GM19372 (cell line): Measurements from ENCODE around the gene TSPAN33.
"Not testable (repeated sequence)": the region's sequence is repeated elsewhere in the genome, so short reads cannot be mapped to it uniquely, and the experiment has no call there.

ENCODE experiments used
- ATAC-seq: cut with Tn5 transposase; IDR thresholded peaks from one replicate; pipeline ENCODE4 v1.9.1; 2021; ENCODE audit warnings: mild to moderate bottlenecking, low read depth, moderate library complexity; ENCODE audit not compliant: unreplicated experiment

TSPAN33 gene

DNA sequence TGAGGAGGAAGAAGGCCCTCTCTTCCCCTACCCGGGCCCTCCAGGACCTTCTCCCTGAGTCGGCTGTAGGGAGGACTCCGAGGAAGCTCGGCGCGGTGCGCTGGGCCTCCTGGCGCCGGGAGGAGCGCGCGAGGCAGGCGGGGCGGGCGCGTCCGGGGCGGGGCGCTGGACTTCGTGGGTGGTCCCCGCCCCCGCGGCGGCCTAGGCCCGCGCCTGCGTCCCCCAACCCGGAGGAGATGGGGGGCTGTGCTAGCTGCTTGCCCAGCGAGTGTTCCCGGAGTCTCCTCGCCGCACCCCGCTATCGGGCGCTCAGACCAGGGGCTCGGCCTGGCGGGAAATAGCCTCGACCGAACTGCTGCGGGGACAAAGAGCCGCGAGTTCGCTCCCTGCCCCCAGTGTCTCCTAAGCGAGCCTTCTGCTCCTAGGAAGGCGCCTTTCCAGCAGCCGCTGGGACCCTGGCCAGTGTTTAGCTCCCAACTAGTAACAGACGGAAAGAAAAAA, 24.7 kb downstream of the TSPAN33 start:
- no peak for ATAC-seq

GRCh38 chr7:129169686-129170440, 25.4 kb downstream of the TSPAN33 start:
- ATAC-seq, result no peak

DNA sequence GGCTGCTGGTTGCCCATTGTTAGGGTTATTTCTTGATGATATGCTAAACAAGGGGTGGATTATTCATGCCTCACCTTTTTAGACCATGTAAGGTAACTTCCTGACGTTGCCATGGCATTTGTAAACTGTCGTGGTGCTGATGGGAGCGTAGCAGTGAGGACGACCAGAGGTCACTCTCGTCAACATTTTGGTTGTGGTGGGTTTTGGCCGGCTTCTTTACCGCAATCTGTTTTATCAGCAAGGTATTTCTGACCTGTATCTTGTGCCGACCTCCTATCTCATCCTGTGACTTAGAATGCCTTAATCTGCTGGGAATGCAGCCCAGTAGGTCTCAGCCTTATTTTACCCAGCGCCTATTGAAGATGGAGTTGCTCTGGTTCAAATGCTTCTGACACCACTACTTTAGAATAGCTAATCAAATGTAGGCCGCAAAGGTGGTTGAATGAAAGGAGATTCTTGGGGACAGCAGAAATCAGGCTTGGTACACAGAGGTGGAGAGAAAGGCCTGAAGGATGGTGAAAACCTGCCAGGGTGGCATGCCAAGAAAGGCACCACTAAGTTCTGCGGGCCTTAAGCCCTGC, 26.0 kb downstream of the TSPAN33 start:
- no peak for ATAC-seq

DNA sequence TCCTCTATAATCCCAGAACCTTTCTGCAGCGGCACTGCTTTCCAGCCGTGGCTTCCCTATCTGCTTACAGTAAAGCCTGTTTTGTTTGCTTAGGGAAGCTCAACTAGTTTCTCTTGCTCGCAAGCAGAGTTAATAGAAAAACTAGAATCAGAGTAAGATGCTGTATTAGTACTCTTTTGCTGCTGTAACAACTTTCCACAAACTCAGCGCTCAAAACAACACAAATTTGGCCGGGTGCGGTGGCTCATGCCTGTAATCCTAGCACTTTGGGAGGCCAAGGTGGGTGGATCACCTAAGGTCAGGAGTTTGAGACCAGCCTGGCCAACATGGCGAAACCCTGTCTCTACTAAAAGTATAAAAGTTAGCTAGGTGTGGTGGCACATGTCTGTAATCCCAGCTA, 29.4 kb downstream of the TSPAN33 start:
- ATAC-seq, result not testable (repeated sequence)

- no peak for ATAC-seq
Observed at GRCh38 chr7:129176916-129177710, 32.6 kb downstream of the TSPAN33 start.

DNA sequence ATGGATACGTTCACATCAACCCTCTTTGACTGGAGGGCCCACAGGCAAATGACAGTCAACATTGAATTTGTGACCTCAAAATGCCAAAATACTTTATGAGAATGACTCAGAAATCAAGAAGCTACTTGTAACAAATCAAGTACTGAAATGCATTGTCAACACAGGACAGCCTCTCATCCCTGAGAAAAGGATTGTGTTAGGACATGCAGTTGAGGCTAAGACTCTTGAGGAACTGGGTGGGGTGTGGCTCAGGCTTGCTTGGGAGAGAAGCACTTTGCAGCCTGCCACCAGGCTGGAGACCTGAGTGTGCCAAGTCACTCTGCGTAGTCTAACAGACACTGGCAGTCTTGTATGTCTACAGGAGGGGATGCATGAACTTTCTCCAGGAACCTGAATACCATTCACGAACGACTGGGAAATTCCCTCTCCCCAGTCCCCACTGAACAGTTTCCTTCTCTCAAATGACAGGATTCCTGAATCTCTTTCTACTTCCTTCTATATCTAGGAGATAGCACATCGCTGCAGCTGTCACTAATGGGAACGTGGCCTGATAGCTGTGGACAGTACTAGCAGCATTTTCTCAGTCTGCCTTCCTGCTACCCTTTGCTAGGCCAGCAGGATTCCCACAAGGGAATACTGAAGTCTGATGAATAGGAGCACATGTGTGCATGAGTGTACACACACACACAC, 40.6 kb downstream of the TSPAN33 start:
- ATAC-seq, result no peak

- ATAC-seq, result no peak
Observed at GRCh38 chr7:129186749-129187260, 42.3 kb downstream of the TSPAN33 start.

DNA sequence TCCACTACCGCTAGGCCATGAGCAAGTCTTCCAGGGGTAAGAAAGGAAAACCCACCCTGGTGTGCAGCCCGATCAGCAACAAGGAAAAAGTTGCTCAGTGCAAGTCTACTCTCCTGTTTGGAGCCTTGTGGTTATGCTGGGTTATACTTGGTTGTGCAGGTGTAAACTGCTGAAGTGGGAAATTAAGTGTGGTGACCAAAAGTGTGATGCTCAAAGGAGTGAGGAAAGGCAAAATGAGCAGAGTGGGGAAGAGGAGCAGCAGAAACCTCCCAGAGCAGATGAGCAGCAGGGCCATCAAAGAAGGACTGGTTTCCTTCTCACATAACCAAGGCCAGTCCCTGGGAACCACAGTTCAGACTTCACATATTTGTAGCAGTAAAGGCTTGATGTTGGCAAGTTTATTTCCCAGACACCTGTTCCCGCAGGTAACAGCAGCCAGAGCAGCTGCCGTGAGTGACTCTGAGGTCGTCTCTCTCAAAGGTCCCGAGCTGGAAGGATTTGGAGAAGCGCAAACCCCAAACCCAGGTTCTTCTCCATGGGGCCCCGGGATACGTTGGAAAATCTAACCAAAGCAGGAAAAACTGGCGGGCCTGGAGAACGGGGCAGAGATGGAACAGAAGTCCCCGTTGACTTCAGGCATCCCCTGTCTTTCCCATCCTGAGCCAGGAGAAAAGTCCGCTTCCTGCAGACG, 43.3 kb downstream of the TSPAN33 start:
- no peak for ATAC-seq

GRCh38 chr7:129188372-129188891, 43.9 kb downstream of the TSPAN33 start, which contains the start of gene SMO:
SMO (plus strand) TSS chr7:129188633; CDS start chr7:129189152, 519 bp downstream.
- no peak for ATAC-seq

GRCh38 chr7:129188892-129189660, 44.6 kb downstream of the TSPAN33 start:
- no peak for ATAC-seq

DNA sequence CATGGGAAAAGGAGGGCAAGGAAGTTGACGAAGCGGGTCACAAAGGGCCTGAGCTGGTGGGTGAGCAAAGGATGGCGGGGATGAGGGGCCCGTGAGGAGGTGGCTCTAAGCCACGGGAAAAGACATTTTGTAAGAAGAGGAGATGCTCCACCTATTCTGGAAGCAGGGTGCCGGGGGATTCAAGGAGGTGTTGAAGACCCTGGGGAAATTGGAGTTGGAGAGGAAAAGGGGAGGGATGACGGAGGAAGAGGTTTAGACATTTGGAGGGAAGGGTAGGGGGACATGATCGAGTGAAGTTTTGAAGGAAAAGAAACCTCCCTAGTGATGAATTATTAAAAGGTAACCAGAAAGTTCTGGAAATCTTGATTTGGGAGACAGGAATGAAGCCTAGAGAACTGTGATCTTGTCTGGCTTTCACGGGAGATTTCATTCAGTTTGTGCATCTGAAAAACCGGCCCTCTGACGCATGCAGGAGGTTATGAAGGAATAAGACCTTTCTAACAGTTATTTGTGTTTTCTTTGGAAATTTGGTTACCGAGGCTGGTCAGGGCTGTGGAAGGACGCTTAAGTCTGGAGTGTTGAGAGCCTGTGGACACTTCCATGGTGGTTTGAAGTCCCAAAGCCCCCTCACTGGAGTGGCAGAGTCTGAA, 45.3 kb downstream of the TSPAN33 start:
- no peak for ATAC-seq

GRCh38 chr7:129191272-129191671, 46.8 kb downstream of the TSPAN33 start:
- ATAC-seq, result no peak

GRCh38 chr7:129193892-129194291, 49.4 kb downstream of the TSPAN33 start:
- no peak for ATAC-seq

- ATAC-seq, result no peak
Observed at GRCh38 chr7:129197771-129198170, 53.3 kb downstream of the TSPAN33 start.

- ATAC-seq, result no peak
Observed at GRCh38 chr7:129199406-129199805, 54.9 kb downstream of the TSPAN33 start.

DNA sequence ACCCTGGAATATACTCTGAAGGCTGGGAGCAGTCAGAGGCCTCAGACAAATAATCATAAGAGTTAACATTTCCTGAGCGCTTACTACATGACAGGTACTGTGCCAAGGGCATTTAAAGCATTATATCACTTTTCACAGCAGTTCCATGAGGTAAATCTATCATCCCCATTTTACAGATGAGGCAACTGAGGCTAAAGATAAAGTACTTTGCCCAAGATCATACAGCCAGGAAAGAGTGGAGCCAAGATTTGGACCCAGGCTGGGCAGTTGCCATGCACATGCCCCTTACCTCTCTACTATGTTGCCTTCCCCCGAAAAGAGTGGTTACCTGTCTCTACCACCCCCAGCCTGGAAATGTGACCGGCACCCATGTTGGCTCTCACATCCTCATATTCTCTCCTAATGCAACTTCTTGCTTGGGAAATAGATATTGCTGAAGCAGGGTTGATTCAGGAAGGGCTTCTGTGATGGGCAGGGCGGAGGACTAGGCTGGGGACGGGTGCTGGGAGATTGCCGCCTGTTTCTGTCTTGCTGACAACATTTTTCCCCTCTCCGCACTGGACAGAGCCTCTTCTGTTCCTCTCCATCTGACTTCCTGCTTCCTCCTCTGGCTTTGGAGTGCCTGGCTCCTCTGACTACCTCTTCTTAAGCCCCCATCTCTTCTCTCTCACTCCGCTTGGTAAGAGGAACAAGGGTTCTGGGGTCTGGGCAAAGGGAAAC, 57.7 kb downstream of the TSPAN33 start:
- no peak for ATAC-seq

DNA sequence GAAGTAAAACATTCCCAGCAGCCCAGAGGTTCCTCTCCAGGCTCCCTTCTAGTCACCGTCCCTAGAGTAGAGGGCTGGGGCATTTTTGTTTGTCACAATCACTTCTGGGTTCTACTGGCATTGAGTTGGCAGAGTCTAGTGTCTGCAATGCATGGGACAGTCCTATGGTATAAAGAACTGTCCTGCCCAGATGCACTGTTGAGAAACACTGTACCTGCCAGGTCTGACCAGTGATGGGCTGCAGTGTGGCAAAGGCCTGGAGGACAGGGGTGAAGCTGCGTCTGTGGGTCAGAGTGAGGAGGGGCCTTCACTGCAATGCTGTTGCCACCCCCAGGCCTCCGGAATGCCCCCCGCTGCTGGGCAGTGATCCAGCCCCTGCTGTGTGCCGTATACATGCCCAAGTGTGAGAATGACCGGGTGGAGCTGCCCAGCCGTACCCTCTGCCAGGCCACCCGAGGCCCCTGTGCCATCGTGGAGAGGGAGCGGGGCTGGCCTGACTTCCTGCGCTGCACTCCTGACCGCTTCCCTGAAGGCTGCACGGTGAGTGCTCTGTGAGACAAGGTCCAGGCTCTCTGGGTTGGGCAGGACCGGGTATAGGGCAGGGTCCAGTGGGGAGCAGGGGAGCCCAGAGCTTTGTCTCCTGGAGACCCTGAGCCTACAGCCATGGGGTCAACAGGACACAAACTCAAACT, 58.7 kb downstream of the TSPAN33 start:
- ATAC-seq, result no peak
